Embryonic facial prominence (tissue), 1 donor: ENCODE results near the gene ATP5F1E.
"Not testable (repeated sequence)": the region's sequence is repeated elsewhere in the genome, so short reads cannot be mapped to it uniquely, and the experiment has no call there.

Experiments used
- DNase-seq: peaks from one replicate; pipeline ENCODE4 v3.0.0-alpha.2; 2016; ENCODE audit errors: extremely low spot score

The ATP5F1E gene

DNA sequence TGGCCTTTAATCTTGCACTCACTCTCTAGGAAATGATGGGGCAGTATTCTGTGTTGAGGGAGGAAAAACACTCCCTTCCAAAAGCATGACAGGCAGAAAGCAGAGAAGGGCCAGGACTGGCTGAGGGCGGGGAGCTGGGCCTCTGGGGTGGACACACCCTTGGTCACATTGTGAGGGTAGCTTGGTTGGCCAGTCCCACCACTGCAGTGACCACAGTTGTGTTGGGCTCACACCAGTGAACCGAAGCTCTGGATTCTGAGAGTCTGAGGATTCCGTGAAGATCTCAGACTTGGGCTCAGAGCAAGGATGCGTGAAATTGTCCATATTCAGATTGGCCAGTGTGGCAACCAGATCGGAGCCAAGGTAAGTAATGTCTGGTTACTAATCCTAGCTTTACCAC, 12.9 kb downstream of the ATP5F1E start, which contains the start of gene TUBB1:
TSS of gene TUBB1 (plus strand) at position 213 of the 400 bp plus-strand sequence. CDS start at position 307, 94 bp downstream.
- no peak for DNase-seq

DNA sequence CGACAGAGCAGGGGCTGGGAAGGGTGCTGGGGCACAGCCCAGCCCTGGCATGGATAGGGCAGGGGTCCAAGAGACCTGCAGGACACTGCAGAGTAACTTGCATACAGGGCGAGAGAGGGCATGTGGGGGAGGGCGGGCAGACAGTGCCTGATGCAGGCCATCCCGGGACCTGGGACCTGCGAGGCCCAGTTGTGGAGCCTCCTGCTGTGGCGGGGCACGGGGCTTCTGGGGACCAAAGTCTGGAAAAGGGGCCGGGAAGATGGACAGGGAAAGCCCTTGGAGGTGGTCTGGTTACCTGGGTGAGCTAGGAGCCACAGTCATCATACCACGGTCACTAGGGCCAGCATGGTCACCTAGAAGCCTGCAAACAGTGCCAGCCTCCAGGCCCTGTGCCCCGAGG, 13.3 kb downstream of the ATP5F1E start:
- DNase-seq: no peak

DNA sequence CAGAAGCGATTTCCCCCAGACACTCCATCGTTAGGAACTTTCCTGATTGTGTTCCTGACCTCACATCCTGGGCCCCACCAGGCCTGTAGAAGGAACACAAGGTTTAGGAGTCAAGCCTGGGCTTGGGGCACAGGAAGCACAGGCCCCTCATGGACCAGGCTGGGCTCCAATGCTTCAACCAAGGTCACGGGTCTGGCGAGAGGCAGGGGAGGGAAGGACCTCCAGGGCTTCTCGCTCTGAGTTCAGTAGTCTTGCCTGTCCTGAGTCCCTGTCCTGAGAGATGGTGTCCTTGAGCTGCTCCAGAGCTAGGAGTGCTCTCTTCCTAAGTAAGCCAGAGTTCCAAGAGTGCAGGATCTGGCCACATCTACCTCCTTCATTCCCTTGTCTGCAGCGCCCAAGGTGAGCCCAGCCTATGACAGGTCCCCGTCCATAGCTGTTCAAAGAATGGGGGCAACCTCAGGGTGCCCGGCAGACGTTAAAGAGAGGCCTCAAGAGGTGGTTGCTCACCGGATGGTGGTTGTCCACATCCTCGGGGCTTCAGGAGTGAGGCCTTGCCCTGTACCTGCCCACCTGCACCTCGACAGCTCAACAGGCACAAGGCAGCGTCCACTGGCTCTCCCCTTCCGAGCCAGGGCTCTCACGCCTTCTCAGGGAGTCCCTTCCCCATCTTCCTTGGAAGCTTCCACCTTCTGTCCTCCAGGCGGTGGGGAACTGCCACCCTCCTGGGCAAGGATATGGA, 14.5 kb downstream of the ATP5F1E start:
- no peak for DNase-seq

DNA sequence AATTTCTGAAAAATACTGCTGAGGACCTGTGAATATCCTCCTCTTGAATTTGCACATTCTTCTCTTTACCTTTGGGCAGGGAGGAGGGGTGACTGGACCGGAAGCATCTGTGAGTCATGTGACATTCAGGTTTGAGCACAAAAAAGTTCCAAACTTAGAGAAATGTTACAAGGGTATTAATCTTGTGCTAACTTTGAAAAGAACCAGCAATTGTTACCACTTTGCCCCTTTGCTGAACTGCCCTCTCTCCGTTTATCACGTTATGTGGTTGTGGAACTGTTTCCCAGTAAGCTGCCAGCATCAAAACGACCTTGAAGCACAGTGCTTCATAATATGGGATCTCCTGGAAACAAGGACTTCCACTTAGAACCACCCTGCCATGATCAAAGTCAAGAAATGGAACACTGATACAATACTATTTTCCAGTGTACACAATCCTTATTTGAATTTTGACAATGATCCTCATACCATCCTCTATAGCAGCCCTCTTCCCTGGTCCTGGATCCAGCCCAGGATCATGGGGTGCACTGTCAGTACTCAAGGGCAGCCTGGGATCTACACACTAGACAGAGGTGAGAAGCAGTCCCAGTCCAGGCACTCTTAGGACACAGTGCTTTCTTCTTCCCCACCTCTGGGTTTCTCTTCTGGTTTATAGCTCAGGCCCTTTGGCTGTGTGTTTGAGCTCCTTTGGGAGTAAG, 15.2 kb downstream of the ATP5F1E start:
- DNase-seq: no peak

DNA sequence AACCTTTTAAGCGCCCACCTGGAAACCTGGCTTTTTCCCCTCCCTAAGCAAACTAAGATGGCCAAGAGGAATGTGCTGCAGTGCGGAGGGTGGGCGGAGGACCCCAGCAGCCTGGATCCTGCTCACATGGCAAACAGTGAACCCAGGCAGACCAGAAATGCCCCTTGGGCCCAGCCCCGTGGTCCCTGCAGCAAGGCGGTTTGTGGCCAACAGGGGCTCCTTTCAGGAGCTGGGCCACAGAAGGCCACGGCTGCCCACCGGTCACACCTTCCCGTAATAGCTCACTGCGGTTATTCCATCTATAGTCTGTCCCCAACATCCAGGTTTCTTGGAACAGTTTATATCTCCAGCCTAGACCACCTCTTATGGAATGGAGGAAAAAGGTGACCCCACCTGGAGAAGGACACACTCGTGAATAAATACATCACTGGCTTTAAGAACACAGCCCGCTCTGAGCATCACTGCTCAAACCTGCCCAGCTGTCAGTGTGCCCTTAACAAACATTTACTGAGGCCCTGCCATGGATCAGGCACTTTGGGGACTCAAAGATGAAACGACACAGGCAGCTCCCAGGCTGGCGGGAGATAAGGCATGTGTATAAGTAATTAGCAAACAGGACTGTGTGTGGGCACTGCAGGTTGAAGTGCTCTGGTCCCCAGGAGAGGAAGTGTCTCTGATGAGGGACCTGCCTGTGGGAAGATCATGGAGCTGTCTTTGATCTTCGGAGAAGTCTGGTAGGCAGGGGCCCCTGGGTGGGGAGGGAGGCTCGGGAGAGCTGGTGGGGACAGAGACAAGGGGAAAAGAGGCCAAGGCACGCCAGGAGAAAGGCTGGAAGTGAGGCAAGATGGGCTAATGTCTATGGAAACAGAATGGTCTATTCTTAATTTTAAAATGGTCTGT, 16.1 kb downstream of the ATP5F1E start:
- DNase-seq: no peak

DNA sequence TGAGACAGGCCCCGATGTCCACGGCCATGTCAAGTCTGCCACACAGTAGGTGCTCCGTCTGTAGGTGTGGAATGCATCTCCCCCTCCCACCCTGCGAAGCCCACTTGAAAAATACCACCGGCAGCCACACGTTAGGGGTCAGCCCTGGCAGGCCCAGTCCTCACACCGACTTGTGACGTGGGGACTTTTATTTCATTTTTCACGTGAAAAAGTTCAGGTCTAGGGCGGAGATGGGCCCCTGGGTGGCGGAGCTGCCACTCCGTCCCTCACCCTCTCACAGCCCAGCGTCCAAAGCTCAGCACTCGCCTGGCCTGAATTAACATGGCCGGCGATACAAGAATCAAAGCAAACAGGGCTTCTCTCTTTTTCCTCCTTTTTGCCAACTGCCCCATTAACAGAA, 16.7 kb downstream of the ATP5F1E start:
- DNase-seq: no peak

DNA sequence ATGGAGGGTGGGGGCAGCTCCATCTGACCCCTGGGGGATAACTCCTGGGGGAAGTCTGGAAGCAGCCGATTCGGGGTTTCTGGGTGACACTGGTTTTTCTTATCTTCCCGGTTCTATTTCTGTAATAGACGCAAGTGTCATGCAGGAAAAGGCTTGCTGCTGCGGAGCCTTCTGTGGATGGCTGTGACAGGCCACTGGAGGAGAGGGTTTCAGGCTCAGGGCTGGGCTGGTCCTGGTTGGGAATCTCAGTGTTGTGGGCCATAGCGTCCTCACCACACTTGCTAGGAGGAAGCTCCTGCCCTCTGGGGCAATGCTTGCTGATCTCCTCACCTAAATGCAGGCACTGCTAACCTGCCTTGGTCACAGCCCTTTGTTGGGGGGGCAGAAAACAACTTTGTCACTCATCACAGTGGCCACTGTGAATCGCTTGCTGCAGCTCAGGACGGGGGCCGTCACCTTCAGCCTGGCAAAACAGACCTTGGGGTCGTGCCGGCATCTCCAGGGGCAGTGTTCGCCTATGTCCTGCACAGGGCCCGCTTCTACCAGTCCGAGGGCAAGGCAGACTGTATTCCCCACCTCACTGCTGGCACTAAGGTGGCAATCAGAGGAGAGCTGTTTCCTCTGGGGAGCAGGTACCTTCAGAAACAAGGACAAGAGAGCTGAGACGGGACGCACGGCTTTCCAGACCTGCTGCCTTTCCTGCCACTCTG, 17.3 kb downstream of the ATP5F1E start:
- DNase-seq: no peak

DNA sequence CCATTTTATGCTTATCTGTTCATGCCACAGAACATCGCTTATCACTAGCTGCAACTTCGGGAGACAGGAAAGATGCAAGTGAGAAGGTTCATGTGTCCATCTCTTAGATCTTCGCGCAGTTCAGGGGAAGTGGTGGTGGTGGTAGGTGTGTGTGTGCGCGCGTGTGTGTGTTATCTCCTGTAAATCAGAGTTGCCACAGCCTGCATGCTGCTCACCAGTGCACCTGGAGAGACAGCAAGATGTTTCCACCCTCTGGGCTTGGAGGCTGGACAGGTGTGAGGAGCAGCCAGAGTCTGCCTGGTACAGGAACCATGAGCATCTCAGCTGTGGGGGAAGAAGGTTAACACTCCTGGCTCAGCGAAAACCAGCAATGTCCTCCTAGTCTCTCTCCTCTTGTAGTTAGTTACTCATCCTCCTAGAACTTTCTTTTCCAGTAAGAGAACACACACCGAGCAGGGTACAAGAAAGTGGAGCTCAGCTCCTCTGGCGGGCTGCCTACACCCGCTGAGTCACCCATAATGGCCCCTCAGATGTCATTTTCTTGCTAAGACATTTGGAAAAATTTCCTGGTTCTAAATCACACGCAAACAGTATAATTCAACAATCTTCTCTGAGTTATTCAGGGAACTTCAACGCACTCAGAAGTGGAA, 18.1 kb downstream of the ATP5F1E start:
- no peak for DNase-seq

DNA sequence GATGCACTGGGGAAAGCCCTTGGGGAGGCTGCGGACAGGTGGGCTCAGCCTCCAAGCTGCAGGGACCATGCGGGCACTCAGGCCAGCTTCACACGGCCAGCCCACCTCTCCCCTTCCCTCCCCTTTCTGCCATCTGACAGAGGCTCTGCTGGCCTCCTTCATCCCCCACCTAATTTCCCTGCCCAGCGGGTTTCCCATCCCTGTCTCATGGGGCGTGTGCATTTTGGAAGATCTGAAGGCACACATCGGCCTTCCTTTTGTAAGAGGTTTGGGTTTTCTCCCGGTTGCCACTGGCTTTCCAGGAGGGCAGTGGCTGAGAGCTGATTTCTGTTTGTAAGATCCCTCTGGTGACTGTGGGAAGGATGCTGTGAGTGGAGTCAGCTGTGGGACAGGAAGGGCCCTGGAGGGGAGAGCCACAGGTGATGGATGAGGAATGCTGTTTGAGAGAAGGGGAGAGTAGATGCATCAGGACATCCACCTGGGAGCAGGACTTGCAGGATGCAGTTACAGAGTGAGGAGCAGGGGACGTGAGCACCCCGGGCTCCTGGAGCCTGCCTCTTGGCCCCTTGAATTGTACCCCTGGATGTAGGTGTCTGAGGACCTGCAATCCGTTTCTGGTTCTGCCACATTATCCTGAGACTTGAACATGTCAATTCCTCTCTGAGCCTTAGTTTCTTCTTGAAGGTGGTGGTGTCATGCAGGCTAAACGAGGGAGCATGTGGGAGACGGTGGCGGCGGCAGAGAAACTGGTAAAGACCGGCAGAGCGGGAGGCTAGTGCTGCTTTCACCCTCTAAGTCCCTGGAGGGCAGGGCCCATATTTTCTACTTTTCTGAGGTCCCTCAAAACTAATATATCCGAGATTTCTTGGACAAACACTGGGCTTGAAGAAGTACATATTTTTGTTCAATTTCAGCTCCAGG, 18.8 kb downstream of the ATP5F1E start:
- DNase-seq: no peak

DNA sequence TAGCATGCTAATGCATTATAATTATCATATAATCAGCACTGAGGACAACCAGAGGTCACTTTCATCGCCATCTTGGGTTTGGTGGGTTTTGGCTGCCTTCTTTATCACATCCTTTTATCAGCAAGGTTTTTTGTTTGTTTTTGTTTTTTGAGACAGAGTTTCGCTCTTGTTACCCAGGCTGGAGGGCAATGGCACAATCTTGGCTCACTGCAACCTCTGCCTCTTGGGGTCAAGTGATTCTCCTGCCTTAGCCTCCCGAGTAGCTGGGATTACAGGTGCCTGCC, 20.3 kb downstream of the ATP5F1E start:
- not testable (repeated sequence) for DNase-seq

DNA sequence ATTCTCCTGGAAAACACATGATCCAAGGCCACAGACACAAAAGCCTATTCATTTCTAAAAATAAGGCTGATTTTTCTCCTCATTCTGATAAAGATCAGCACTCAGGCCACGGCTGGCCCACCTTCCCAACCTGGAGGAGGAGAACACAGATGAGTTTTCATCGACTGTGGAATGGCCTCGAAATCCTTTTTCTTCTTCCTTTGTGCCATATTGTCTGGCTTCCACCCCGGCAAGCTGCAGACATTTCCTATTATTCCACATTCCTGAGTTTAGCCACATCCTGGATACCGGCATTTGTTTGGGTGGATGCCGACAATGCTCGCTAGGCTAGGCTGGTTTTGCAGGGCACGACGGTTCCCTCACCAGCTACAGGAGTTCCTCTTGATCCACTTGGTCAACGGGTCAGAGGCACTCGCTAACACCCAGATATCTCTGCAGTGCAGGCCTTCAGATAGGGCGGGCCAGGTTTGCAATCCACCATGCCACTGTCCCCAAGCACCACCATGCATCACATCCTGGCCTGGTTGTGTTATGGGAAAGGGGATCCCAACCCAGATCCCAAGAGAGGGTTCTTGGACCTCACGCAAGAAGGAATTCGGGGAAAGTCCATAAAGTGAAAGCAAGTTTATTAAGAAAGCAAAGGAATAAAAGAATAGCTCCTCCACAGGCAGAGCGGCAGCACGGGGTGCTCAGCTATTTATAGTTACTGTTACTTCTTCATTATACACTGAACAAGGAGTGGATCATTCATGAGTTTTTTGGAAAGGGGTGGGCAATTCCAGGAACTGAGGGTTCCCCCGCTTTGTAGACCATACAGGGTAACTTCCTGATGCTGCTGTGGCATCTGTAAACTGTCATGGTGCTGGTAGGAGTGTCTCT, 20.9 kb downstream of the ATP5F1E start:
- DNase-seq: peak; percentile 22

DNA sequence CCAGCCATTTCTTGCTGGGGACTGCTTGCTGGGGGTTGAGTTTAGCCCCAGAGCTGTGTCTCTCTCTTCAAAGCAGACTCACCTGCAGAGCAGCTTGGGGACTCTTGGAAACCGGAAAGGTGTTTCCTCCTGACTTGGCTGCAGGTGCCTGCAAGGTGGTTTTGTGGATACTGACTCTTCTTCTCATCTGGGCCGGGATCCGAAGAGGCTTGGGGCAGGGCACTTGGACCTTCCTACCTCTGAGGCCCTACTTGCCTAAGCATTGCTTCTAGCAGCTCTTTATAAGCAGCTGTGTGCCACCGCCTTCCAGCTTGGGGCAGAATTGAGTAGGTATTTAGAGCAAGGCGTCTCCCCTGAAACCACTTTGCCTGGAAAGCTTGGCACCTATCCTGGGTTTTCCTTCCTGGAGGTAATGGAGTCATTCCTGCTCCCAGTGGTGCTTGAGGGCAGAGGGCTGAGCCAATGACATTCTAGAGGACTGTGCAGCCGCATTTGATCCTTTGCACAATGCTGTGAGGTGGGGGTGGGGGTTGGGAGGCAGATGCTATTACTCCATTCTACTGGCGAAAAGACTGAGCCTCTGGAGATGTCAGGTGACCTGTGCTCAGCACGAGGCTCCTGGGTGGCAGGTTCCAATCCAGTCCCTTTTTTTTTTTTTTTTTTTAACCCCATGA, 21.7 kb downstream of the ATP5F1E start:
- DNase-seq: no peak

DNA sequence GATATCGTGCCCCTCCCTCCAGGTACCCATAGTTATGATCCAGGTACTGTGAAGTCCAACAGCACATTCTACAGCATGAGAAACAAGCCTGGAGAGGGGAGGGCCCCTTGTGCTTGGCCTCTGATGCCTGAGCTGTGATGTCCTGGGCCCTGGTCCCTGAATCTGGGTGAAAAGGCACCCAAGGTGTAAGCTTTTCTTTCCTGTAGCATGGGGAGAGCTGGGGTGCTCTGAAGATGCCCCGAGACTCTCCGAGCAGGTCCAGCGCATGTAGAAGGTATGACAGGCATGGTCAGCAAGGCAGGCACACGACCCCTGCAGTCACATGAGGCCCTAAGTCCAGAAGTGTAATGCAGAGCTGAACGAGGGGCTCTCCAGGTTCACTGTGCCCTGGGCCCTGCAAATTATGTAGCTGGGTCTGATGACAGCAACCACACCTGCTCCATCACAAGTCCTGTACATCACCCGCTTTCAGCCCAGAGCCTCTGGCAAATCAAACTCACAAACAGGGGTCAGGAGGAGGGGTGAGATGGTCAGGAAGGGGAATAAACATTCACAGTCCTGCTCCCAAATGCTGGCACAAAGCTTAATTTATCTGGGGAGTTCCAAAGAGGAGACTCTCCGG, 23.3 kb downstream of the ATP5F1E start:
- DNase-seq: no peak

DNA sequence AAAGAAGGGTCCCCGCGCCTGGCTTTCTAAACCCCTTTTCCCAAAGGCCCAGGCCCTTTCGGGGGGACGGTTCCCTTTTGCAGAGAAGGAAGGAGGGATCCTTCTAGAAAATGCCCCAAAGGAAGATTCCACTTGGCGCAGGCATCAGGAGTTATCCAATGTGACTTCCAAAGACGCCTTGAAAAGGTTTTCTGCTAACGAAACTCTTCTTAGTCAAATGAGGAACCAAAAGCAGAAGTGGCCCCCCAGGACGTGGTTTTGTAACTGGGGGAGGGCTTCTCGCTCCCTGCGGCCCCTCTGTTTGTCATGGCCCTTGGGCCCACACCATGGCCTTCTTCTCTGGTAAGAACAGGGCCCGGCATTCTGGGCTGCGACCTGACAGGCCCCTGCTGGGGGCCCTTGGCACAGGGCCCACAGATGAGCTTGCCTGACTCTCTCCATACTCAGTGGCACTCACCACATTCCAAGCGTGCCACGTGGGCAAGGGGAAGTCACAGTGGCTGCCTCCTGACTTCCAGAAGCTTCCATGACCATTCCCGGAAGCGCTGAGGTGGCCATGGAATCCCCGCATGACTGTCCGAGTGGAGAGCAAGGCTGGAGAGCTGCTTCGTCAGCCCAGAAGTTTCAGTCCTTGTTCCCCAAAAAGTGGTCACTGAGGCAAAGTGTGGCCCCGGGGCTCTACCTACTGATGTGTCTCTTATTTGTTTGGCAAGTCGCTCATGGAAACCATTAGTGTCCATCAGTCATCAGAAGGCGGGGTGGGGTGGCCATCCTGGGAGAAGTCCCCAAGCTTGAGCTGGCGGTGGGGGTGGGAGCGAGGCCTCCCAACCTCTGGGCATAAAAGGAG, 24.2 kb downstream of the ATP5F1E start:
- DNase-seq: no peak

DNA sequence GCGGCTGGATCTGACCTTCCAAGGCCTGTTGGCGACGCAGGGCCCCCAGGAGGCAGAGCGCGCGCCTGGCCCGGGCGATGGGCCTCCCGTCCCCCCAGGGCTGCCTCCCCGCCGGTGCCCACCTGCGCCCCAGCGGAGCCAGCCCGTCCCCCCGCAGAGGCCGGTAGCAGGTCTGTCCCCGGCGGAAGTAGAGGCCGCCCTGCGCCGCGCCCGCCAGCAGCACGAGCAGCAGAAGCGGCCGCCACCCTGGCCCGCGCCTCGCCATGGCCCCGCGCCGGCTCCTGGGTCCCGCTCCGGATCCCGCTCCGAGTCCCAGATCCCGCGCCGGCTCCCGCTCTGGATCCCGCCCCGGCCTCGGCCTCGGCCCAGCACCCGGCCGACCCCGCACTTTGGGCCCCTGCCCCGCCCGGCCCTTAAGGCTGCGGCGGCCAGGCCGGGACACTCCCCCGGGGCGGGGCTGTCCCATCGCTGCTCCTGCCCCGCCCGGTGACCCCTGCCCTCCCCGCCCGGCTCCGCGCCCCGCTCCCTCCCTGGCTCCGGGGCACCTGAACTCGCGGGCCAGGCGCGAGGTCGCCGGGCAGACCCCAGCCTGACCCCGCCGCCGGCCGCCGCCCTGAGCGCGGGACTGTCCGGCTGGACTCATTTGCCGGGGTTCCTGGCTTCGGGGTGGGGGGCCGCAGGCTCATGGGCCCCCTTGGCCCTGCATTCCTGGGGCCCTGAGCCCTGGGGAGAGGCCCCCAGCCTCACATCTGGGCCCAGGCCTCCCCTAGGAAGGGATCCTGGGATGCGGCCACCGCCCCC, 25.1 kb downstream of the ATP5F1E start, which contains the start of gene CTSZ:
TSS of gene CTSZ (minus strand) at position 391 of the 801 bp plus-strand sequence. CDS start at position 265, 126 bp downstream.
- no peak for DNase-seq

DNA sequence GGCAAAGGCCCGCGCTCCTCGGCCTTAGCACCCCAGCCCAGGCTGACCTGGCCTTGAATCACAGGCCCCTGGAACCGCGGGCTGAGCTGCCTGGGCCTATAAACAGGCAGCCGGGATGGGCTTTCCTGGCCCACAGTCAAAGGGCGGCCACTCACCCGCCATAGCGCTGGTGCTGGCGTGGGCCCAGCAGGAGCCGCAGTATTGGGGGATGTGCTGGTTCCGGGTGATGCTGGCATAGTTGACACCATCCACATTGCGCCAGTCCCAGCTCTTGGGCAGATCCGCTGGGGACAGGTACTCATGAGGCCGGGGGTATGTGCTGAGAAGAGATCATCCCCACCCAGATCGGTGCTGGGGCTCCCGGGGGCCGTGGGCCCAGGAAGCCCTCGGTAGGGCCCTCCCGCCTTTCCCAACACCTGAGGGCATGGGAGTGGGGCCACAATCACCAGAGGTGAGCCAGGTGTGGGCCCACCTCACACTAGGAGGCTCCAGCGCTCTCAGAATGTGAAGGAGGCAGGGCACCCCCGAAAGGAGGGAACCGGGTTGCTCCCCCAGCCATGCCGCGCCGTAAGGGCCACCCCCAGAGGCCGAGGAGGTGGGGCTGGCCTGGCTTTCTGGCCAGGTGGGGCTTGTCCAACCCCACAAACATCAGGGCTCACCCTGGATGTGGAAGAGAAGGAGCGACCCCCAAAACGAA, 25.8 kb downstream of the ATP5F1E start:
- no peak for DNase-seq
